ENCODE results near the gene CA11.

DNA sequence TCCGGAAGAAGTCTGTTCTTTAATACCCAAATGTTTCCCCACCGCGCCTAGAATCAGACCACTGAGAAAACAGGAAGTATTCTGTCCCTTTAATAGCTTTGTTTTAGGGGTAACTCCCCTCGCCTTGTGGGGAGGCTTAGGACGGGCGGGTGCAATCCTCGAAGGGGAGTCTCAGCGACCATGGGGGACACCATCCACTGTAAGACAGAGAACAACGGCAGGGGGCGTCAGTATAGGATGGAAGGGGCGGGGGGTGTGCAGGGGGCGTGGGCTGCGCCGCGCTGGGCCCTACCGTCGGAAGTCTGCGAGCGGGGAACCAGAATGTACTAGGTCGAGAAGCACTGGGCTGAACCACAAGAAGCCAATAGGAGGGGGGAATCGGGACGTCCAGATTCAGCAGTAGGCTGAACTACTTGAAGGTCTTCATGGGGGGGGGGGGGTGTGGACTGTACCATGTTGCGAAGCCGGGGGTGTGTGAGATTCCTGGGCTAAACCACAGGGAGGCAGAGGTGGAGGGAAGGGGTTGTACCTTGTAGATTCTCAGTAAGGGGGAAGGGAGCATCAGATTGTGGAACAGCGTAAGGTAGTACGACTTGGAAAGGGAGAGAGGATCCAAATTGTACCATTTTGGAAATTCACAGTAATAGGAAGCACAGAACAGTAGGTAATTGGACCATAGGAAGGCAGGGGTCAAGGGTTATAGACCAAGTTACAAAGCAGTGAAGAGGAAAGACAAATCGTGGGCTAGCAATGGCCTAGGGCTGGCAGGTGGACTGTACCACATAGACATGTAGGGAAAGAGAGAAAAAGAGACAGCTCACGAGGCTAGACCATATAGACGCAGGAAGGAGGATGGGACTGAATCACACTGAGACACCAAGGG is 7.8 kb downstream of the CA11 start:
- TF ChIP-seq POLR2A (IDR thresholded peaks at IDR 0.05): peak in 1 of 2 donors; percentile 21
- TF ChIP-seq, protein P1, sequence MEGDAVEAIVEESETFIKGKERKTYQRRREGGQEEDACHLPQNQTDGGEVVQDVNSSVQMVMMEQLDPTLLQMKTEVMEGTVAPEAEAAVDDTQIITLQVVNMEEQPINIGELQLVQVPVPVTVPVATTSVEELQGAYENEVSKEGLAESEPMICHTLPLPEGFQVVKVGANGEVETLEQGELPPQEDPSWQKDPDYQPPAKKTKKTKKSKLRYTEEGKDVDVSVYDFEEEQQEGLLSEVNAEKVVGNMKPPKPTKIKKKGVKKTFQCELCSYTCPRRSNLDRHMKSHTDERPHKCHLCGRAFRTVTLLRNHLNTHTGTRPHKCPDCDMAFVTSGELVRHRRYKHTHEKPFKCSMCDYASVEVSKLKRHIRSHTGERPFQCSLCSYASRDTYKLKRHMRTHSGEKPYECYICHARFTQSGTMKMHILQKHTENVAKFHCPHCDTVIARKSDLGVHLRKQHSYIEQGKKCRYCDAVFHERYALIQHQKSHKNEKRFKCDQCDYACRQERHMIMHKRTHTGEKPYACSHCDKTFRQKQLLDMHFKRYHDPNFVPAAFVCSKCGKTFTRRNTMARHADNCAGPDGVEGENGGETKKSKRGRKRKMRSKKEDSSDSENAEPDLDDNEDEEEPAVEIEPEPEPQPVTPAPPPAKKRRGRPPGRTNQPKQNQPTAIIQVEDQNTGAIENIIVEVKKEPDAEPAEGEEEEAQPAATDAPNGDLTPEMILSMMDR (IDR thresholded peaks at IDR 0.05 in 4 of 5, conservative IDR thresholded peaks at IDR 0.05 in 1 of 5): peak in 1 of 5 experiments; percentile 18
